K562 (cell line): ENCODE data around the gene ZNF429. TPM values are rescaled to one million over a fixed set of nuclear protein-coding genes. Genes with fewer than 3 reads are reported as not detected.
"Not testable (repeated sequence)": the region's sequence is repeated elsewhere in the genome, so short reads cannot be mapped to it uniquely, and the experiment has no call there.

ENCODE experiments used
- BHLHE40 ChIP-seq: IDR thresholded peaks from 2 replicates; pipeline ENCODE4 v1.6.1; 2011; ENCODE audit warnings: low read length, improper control_type of control experiment
- CBFA2T2 ChIP-seq: fragments of 450-650 bp; conservative IDR thresholded peaks from 2 replicates; pipeline ENCODE4 v1.6.1; 2017; ENCODE audit warnings: mild to moderate bottlenecking
- CEBPG ChIP-seq, 3 experiments: fragments of 200-800 bp in 1 of 3; sonication (Bioruptor generic) in 1 of 3; sonication (generic) in 1 of 3; formaldehyde crosslinking in 1 of 3; IDR thresholded peaks in 2 of 3; conservative IDR thresholded peaks in 1 of 3; 2 replicates each; pipeline versions ENCODE4 v1.6.1 to v1.8.0; 2016 to 2022; ENCODE audit warnings: missing compliant biosample characterization in 2 of 3, missing genetic modification characterization in 2 of 3, mild to moderate bottlenecking in 1 of 3, missing genetic modification reagents in 1 of 3
- CREM ChIP-seq: IDR thresholded peaks from 2 replicates; pipeline ENCODE4 v1.6.1; 2014; ENCODE audit warnings: antibody characterized with exemption, low read depth
- DMBX1 ChIP-seq: fragments of 250-450 bp; sonication (Bioruptor Pico); IDR thresholded peaks from 2 replicates; pipeline ENCODE4 v1.8.0; 2022; ENCODE audit warnings: inconsistent platforms, mild to moderate bottlenecking, moderate library complexity, borderline replicate concordance
- EP300 ChIP-seq: IDR thresholded peaks from 2 replicates; pipeline ENCODE4 v1.6.1; 2012; ENCODE audit warnings: low read length, improper control_type of control experiment
- EP400 ChIP-seq: fragments of 450-650 bp; IDR thresholded peaks from 2 replicates; pipeline ENCODE4 v1.6.1; 2017; ENCODE audit warnings: antibody characterized with exemption, mild to moderate bottlenecking, moderate library complexity
- HES1 ChIP-seq: fragments of 450-650 bp; IDR thresholded peaks from 2 replicates; pipeline ENCODE4 v1.6.1; 2016; ENCODE audit warnings: low read depth, mild to moderate bottlenecking, moderate library complexity
- MNT ChIP-seq, 2 experiments: fragments of 450-650 bp; conservative IDR thresholded peaks; 2 replicates each; pipeline ENCODE4 v1.6.1; 2017; ENCODE audit warnings: mild to moderate bottlenecking in 2 of 2, moderate library complexity in 2 of 2
- NCOA4 ChIP-seq: fragments of 450-650 bp; IDR thresholded peaks from 2 replicates; pipeline ENCODE4 v1.6.1; 2018; ENCODE audit warnings: mild to moderate bottlenecking; ENCODE audit not compliant: partially characterized antibody
- NFE2 ChIP-seq: IDR thresholded peaks from 2 replicates; pipeline ENCODE4 v1.6.1; 2014; ENCODE audit warnings: antibody characterized with exemption, low read depth
- NONO ChIP-seq, 2 experiments: fragments of 200-400 bp in 1 of 2; fragments of 450-650 bp in 1 of 2; formaldehyde crosslinking in 1 of 2; IDR thresholded peaks; 2 replicates each; pipeline ENCODE4 v1.6.1; 2017; ENCODE audit warnings: low read depth in 2 of 2, mild to moderate bottlenecking in 2 of 2, moderate library complexity in 2 of 2, low read length in 1 of 2
- TEAD4 ChIP-seq, 2 experiments: sonication (generic) in 1 of 2; formaldehyde crosslinking in 1 of 2; IDR thresholded peaks; 2 replicates each; pipeline versions ENCODE4 v1.6.1 to v1.8.0; 2012 to 2022; ENCODE audit warnings: borderline replicate concordance in 1 of 2, inconsistent platforms in 1 of 2, low read length in 1 of 2, mild to moderate bottlenecking in 1 of 2, missing genetic modification reagents in 1 of 2
- ZMIZ1 ChIP-seq, 2 experiments: fragments of 150-350 bp in 1 of 2; IDR thresholded peaks; 2 replicates each; pipeline ENCODE4 v1.6.1; 2012 to 2016; ENCODE audit warnings: low read depth in 2 of 2, low read length in 2 of 2, mild to moderate bottlenecking in 1 of 2, moderate library complexity in 1 of 2
- ZSCAN29 ChIP-seq: fragments of 450-650 bp; IDR thresholded peaks from 2 replicates; pipeline ENCODE4 v1.6.1; 2017
- polyA plus RNA-seq, 8 experiments: library from polyadenylated mRNA; depleted of rRNA in 4 of 8; stranded (reverse) in 5 of 8; unstranded in 3 of 8; fragments of >200 nt; fragmentation: Nextera tagmentation in 2 of 8; fragmentation: Illumina TruSeq in 1 of 8; extraction: Ambion mirVana in 2 of 8; extraction: Trizol in 1 of 8; gene quantifications; 2 replicates each; pipeline versions ENCODE4 v1.2.1 to v1.2.3, GENCODE V29; 2011 to 2014; ENCODE audit warnings: inconsistent platforms in 1 of 8, missing spikeins in 1 of 8
- total RNA-seq, 7 experiments: library from RNA; depleted of rRNA in 6 of 7; stranded (reverse); fragments of >200 nt in 6 of 7; fragmentation: Illumina TruSeq in 2 of 7; extraction: Trizol in 2 of 7; gene quantifications; 2 replicates each; pipeline versions ENCODE4 v1.2.1 to v1.2.3, GENCODE V29; 2011 to 2021; ENCODE audit warnings: low replicate concordance in 1 of 7

ZNF429 gene
- total and polyA plus RNA-seq, 9 of the 15 experiments (the other 6 are each of a cell fraction or from before 2014, with no cell fraction given), result 11.4 to 24.5 (median 16.3) TPM

- TF ChIP-seq ZMIZ1 (IDR thresholded peaks at IDR 0.05; ENCODE audit: low read depth in 2 of 2, low read length in 2 of 2), result peak in 1 of 2 experiments; percentile 87; a peak in 2 of 4 replicates
- TF ChIP-seq EP300, result peak; percentile 97
- peak; percentile 57; the same call in 1 of the 2 replicates for TF ChIP-seq BHLHE40
- 0 out of 4 replicates have a peak, but pooled peaks of 1 of the 2 experiments have one; percentile 70 for TF ChIP-seq NONO (IDR thresholded peaks at IDR 0.05; ENCODE audit: low read depth in 2 of 2, low read length in 1 of 2)
- TF ChIP-seq HES1, result peak; percentile 83
- peak; percentile 75 for TF ChIP-seq EP400
- not testable (repeated sequence) for TF ChIP-seq CEBPG (CRISPR knock-in tag; IDR thresholded peaks at IDR 0.05); TEAD4 (CRISPR knock-in tag; IDR thresholded peaks at IDR 0.05; ENCODE audit: borderline replicate concordance)
- TF ChIP-seq CEBPG (tag; conservative IDR thresholded peaks at IDR 0.05 in 1 of 2, IDR thresholded peaks at IDR 0.05 in 1 of 2), result peak; percentile 80 to 92
- peak; percentile 98 for TF ChIP-seq CBFA2T2
- peak in 1 of 2 experiments; percentile 66; a peak in 3 of 4 replicates for TF ChIP-seq MNT (conservative IDR thresholded peaks at IDR 0.05)
- peak; percentile 93 for TF ChIP-seq TEAD4 (IDR thresholded peaks at IDR 0.05; ENCODE audit: low read length)
- peak; percentile 51; the same call in 1 of the 2 replicates for TF ChIP-seq CREM
- peak; percentile 53; the same call in 1 of the 2 replicates for TF ChIP-seq ZSCAN29
- peak; percentile 75 for TF ChIP-seq NCOA4
- TF ChIP-seq DMBX1, result 0 out of 2 replicates have a peak, but pooled peaks have one; percentile 31
- peak; percentile 40 for TF ChIP-seq NFE2
Observed at GRCh38 chr19:21602659-21603430, 97.4 kb downstream of the ZNF429 start (continued).
